C4-2B (cell line): Measurements from ENCODE around the gene KCNC1.

Experiments used
- ZFX ChIP-seq: fragments of 450-650 bp; IDR thresholded peaks from 2 replicates; pipeline ENCODE4 v1.6.1; 2017
- TF ChIP-seq, protein P1 (sequence below): fragments of 450-650 bp; conservative IDR thresholded peaks from 2 replicates; pipeline ENCODE4 v1.5.1; 2017; ENCODE audit warnings: mild to moderate bottlenecking

DNA sequence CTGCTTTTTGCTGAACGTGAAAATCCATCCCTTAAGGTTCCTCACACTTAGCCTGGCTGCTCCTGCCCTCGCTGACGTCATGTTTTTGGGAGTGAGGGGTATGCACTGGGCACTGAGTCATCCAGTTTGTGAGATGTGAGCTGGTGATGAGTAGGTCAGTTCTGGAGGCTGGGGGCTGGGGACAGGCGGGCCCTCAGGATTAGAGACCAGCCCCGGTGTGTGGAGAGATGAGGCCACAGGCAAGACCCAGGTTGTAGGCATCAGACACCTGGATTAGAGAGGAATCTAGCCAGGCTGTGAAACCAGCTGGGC, 9.2 kb downstream of the KCNC1 start:
- TF ChIP-seq, protein P1, sequence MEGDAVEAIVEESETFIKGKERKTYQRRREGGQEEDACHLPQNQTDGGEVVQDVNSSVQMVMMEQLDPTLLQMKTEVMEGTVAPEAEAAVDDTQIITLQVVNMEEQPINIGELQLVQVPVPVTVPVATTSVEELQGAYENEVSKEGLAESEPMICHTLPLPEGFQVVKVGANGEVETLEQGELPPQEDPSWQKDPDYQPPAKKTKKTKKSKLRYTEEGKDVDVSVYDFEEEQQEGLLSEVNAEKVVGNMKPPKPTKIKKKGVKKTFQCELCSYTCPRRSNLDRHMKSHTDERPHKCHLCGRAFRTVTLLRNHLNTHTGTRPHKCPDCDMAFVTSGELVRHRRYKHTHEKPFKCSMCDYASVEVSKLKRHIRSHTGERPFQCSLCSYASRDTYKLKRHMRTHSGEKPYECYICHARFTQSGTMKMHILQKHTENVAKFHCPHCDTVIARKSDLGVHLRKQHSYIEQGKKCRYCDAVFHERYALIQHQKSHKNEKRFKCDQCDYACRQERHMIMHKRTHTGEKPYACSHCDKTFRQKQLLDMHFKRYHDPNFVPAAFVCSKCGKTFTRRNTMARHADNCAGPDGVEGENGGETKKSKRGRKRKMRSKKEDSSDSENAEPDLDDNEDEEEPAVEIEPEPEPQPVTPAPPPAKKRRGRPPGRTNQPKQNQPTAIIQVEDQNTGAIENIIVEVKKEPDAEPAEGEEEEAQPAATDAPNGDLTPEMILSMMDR = no peak
- TF ChIP-seq ZFX = no peak
